ENCODE data around the gene ATP8B1.

The ATP8B1 gene

GRCh38 chr18:57793302-57793986, 9.7 kb downstream of the ATP8B1 start:
- DNase-seq (ENCODE audit: low spot score) = no peak
- no peak for FAIRE-seq

GRCh38 chr18:57792631-57793301, 10.3 kb downstream of the ATP8B1 start:
- DNase-seq (ENCODE audit: low spot score) (no peak), FAIRE-seq (no peak)

- FAIRE-seq = no peak
Observed at GRCh38 chr18:57791911-57792310, 11.2 kb downstream of the ATP8B1 start.

GRCh38 chr18:57791192-57791591, 11.9 kb downstream of the ATP8B1 start:
- no peak for FAIRE-seq
- no peak for DNase-seq (ENCODE audit: low spot score)

More at GRCh38 chr18:57791911-57792310, 11.2 kb downstream of the ATP8B1 start:
- no peak for DNase-seq (ENCODE audit: low spot score)

GRCh38 chr18:57790316-57790715, 12.8 kb downstream of the ATP8B1 start:
- DNase-seq (ENCODE audit: low spot score) = no peak
- FAIRE-seq = no peak

- DNase-seq (ENCODE audit: low spot score) (no peak), FAIRE-seq (no peak)
Observed at GRCh38 chr18:57789759-57790158, 13.4 kb downstream of the ATP8B1 start.

GRCh38 chr18:57789090-57789489, 14.0 kb downstream of the ATP8B1 start:
- FAIRE-seq = no peak

GRCh38 chr18:57787068-57787685, 15.9 kb downstream of the ATP8B1 start:
- DNase-seq (ENCODE audit: low spot score) (no peak), FAIRE-seq (no peak)

More at GRCh38 chr18:57789090-57789489, 14.0 kb downstream of the ATP8B1 start:
- DNase-seq (ENCODE audit: low spot score) = no peak

- DNase-seq (ENCODE audit: low spot score) = no peak
- FAIRE-seq = no peak
Observed at GRCh38 chr18:57785751-57786437, 17.2 kb downstream of the ATP8B1 start.

GRCh38 chr18:57784801-57785114, 18.4 kb downstream of the ATP8B1 start:
- DNase-seq (ENCODE audit: low spot score) = no peak
- FAIRE-seq = no peak

- DNase-seq (ENCODE audit: low spot score) (peak; percentile 58), FAIRE-seq (peak; percentile 84)
Observed at GRCh38 chr18:57784034-57784800, 18.9 kb downstream of the ATP8B1 start.

GRCh38 chr18:57782049-57782448, 21.1 kb downstream of the ATP8B1 start:
- no peak for DNase-seq (ENCODE audit: low spot score)

GRCh38 chr18:57780706-57781347, 22.3 kb downstream of the ATP8B1 start:
- DNase-seq (ENCODE audit: low spot score) (peak; percentile 90), FAIRE-seq (peak; percentile 78)

More at GRCh38 chr18:57782049-57782448, 21.1 kb downstream of the ATP8B1 start:
- no peak for FAIRE-seq

- DNase-seq (ENCODE audit: low spot score) (peak; percentile 4), FAIRE-seq (no peak)
Observed at GRCh38 chr18:57780318-57780705, 22.8 kb downstream of the ATP8B1 start.

GRCh38 chr18:57776767-57777166, 26.3 kb downstream of the ATP8B1 start:
- FAIRE-seq (no peak), DNase-seq (ENCODE audit: low spot score) (no peak)

- FAIRE-seq (no peak), DNase-seq (ENCODE audit: low spot score) (no peak)
Observed at GRCh38 chr18:57776354-57776753, 26.8 kb downstream of the ATP8B1 start.

- DNase-seq (ENCODE audit: low spot score) (no peak), FAIRE-seq (no peak)
Observed at GRCh38 chr18:57775937-57776336, 27.2 kb downstream of the ATP8B1 start.

GRCh38 chr18:57772387-57772799, 30.7 kb downstream of the ATP8B1 start:
- FAIRE-seq (no peak), DNase-seq (ENCODE audit: low spot score) (no peak)

- DNase-seq (ENCODE audit: low spot score) (no peak), FAIRE-seq (no peak)
Observed at GRCh38 chr18:57771626-57772025, 31.5 kb downstream of the ATP8B1 start.

GRCh38 chr18:57771193-57771592, 31.9 kb downstream of the ATP8B1 start:
- DNase-seq (ENCODE audit: low spot score) (no peak), FAIRE-seq (no peak)
